GM21526 (cell line): ENCODE measurements around the gene ZNF217.
"Not testable (repeated sequence)": the region's sequence is repeated elsewhere in the genome, so short reads cannot be mapped to it uniquely, and the experiment has no call there.

ENCODE experiments used
- ATAC-seq: cut with Tn5 transposase; IDR thresholded peaks from one replicate; pipeline ENCODE4 v1.9.1; 2021; ENCODE audit warnings: moderate library complexity; ENCODE audit not compliant: unreplicated experiment, low FRiP score

ZNF217 gene

GRCh38 chr20:53585004-53585569 lies 8.6 kb downstream of the ZNF217 start:
- not testable (repeated sequence) for ATAC-seq

- not testable (repeated sequence) for ATAC-seq
These were observed 9.1 kb downstream of the ZNF217 start for GRCh38 chr20:53584550-53584913.

- ATAC-seq: not testable (repeated sequence)
These were observed 9.7 kb downstream of the ZNF217 start for GRCh38 chr20:53583660-53584549.

- no peak for ATAC-seq
These were observed 10.9 kb downstream of the ZNF217 start for GRCh38 chr20:53582574-53583351.

GRCh38 chr20:53582251-53582570 lies 11.4 kb downstream of the ZNF217 start:
- ATAC-seq: no peak

- no peak for ATAC-seq
These were observed 12.0 kb downstream of the ZNF217 start for GRCh38 chr20:53581444-53582250.

- no peak for ATAC-seq
These were observed 13.1 kb downstream of the ZNF217 start for GRCh38 chr20:53580376-53581111.

GRCh38 chr20:53579581-53580375 lies 13.9 kb downstream of the ZNF217 start:
- ATAC-seq: no peak

GRCh38 chr20:53579266-53579580 lies 14.4 kb downstream of the ZNF217 start:
- ATAC-seq: no peak

GRCh38 chr20:53578492-53579222 lies 15.0 kb downstream of the ZNF217 start:
- peak; percentile 41 for ATAC-seq

- no peak for ATAC-seq
These were observed 16.9 kb downstream of the ZNF217 start for GRCh38 chr20:53576586-53577318.

GRCh38 chr20:53576195-53576580 lies 17.5 kb downstream of the ZNF217 start:
- ATAC-seq: no peak

- no peak for ATAC-seq
These were observed 18.0 kb downstream of the ZNF217 start for GRCh38 chr20:53575481-53576194.

GRCh38 chr20:53574819-53575218 lies 18.8 kb downstream of the ZNF217 start:
- ATAC-seq: no peak

- no peak for ATAC-seq
These were observed 19.3 kb downstream of the ZNF217 start for GRCh38 chr20:53574259-53574789.

GRCh38 chr20:53571555-53572286 lies 21.9 kb downstream of the ZNF217 start:
- no peak for ATAC-seq
